ENCODE measurements around the gene SEMA3C.

The SEMA3C gene

GRCh38 chr7:80809545-80809944 lies 109.3 kb downstream of the SEMA3C start:
- no peaks in the 10 kb centered on the region for H3K36me3 ChIP-seq (ENCODE audit: insufficient read depth, low read length)

GRCh38 chr7:80807166-80807900 lies 111.5 kb downstream of the SEMA3C start:
- Histone ChIP-seq H2AFZ (ENCODE audit: low read depth, low read length) (no peak overlapping the region), H3K4me1 (ENCODE audit: insufficient read depth, low read length) (no peaks in the 10 kb centered on the region), H3K4me3 (ENCODE audit: low read length) (no peak overlapping the region), H3K9me3 (ENCODE audit: low read length) (no peaks in the 10 kb centered on the region), H3K27me3 (ENCODE audit: insufficient read depth, low read length) (no peaks in the 10 kb centered on the region), H3K36me3 (ENCODE audit: insufficient read depth, low read length) (no peaks in the 10 kb centered on the region)

More at GRCh38 chr7:80809545-80809944, 109.3 kb downstream of the SEMA3C start:
- no peaks in the 10 kb centered on the region for H3K9me3 ChIP-seq (ENCODE audit: low read length)
- H2AFZ ChIP-seq (ENCODE audit: low read depth, low read length): no peak overlapping the region
- H3K4me3 ChIP-seq (ENCODE audit: low read length): no peak overlapping the region
- H3K4me1 ChIP-seq (ENCODE audit: insufficient read depth, low read length): no peaks in the 10 kb centered on the region
- H3K27me3 ChIP-seq (ENCODE audit: insufficient read depth, low read length): no peaks in the 10 kb centered on the region

GRCh38 chr7:80806663-80807062 lies 112.2 kb downstream of the SEMA3C start:
- no peaks in the 10 kb centered on the region for H3K27me3 ChIP-seq (ENCODE audit: insufficient read depth, low read length)
- H3K4me3 ChIP-seq (ENCODE audit: low read length): no peak overlapping the region
- no peaks in the 10 kb centered on the region for H3K4me1 ChIP-seq (ENCODE audit: insufficient read depth, low read length)
- no peaks in the 10 kb centered on the region for H3K36me3 ChIP-seq (ENCODE audit: insufficient read depth, low read length)
- no peaks in the 10 kb centered on the region for H3K9me3 ChIP-seq (ENCODE audit: low read length)
- H2AFZ ChIP-seq (ENCODE audit: low read depth, low read length): no peak overlapping the region

DNA sequence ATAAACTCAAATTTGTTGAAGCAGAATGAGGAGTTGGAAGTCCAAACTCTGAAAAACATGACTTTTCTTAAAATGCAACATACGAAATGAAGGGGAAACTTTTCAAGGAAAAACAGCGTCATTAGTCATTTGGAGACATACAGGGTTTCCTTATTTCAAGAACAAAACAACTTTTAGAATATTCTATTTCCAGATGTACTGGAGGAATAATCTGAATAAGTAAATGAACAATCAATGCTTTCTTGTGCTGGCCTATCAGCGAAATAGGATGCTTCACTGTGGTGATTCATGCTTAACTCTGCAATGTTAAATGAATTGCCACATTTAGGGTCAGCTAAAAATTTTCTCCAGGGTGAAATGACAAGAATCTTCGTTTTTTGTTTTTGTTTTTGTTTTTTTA lies 114.3 kb downstream of the SEMA3C start:
- Histone ChIP-seq H2AFZ (ENCODE audit: low read depth, low read length) (no peak overlapping the region), H3K36me3 (ENCODE audit: insufficient read depth, low read length) (no peaks in the 10 kb centered on the region), H3K27me3 (ENCODE audit: insufficient read depth, low read length) (no peaks in the 10 kb centered on the region), H3K4me1 (ENCODE audit: insufficient read depth, low read length) (no peaks in the 10 kb centered on the region), H3K4me3 (ENCODE audit: low read length) (no peak overlapping the region), H3K9me3 (ENCODE audit: low read length) (no peaks in the 10 kb centered on the region)

DNA sequence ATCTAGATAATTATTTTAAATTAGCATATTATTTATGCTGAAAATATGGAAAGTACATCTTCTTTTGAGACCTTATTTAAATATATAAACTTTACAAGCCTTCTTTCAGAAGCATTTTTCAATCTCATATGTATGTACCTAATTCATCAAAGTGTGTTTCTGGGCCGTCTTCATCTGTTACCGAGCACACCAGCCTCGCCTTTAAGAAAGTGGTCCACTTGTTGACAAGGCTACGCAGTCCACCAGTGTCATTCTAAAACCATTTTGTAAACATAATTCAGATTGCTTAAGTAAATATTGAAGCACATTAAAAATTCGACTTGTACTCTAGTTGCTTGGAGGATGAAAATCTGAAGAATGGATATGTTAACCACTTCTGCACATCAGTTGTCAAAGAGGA lies 116.3 kb downstream of the SEMA3C start:
- H3K4me1 ChIP-seq (ENCODE audit: insufficient read depth, low read length): no peaks in the 10 kb centered on the region
- no peaks in the 10 kb centered on the region for H3K36me3 ChIP-seq (ENCODE audit: insufficient read depth, low read length)
- H2AFZ ChIP-seq (ENCODE audit: low read depth, low read length): no peak overlapping the region
- no peaks in the 10 kb centered on the region for H3K9me3 ChIP-seq (ENCODE audit: low read length)
- no peaks in the 10 kb centered on the region for H3K27me3 ChIP-seq (ENCODE audit: insufficient read depth, low read length)
- no peak overlapping the region for H3K4me3 ChIP-seq (ENCODE audit: low read length)

GRCh38 chr7:80794631-80795573 lies 123.9 kb downstream of the SEMA3C start:
- no peaks in the 10 kb centered on the region for H3K36me3 ChIP-seq (ENCODE audit: insufficient read depth, low read length)
- H2AFZ ChIP-seq (ENCODE audit: low read depth, low read length): no peak overlapping the region
- no peak overlapping the region for H3K4me3 ChIP-seq (ENCODE audit: low read length)
- no peaks in the 10 kb centered on the region for H3K9me3 ChIP-seq (ENCODE audit: low read length)
- H3K27me3 ChIP-seq (ENCODE audit: insufficient read depth, low read length): no peaks in the 10 kb centered on the region
- H3K4me1 ChIP-seq (ENCODE audit: insufficient read depth, low read length): no peaks in the 10 kb centered on the region

DNA sequence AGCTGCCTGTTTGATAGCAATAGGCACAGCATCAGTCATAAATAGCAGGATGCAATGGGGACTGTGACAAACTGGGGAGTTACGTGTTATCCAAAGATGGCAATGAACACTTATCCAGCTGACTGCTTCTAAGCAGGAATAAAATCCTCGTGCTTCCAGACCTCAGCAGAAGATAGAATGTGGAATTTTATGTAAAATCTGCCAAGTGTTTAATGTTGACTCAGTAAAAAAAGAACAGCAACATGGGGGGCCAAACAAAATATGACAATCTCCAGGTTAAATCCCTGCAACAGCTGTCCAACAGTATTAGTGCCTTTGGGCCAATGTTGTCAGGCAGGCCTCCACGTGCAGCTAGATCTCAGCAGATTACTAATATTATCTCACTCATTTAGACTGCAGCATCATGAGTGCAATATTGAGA lies 127.3 kb downstream of the SEMA3C start:
- no peaks in the 10 kb centered on the region for H3K9me3 ChIP-seq (ENCODE audit: low read length)
- no peaks in the 10 kb centered on the region for H3K4me1 ChIP-seq (ENCODE audit: insufficient read depth, low read length)
- no peaks in the 10 kb centered on the region for H3K36me3 ChIP-seq (ENCODE audit: insufficient read depth, low read length)
- no peak overlapping the region for H3K4me3 ChIP-seq (ENCODE audit: low read length)
- no peak overlapping the region for H2AFZ ChIP-seq (ENCODE audit: low read depth, low read length)
- no peaks in the 10 kb centered on the region for H3K27me3 ChIP-seq (ENCODE audit: insufficient read depth, low read length)

- H3K4me1 ChIP-seq (ENCODE audit: insufficient read depth, low read length): no peaks in the 10 kb centered on the region
- no peak overlapping the region for H2AFZ ChIP-seq (ENCODE audit: low read depth, low read length)
- no peaks in the 10 kb centered on the region for H3K9me3 ChIP-seq (ENCODE audit: low read length)
- no peaks in the 10 kb centered on the region for H3K36me3 ChIP-seq (ENCODE audit: insufficient read depth, low read length)
- H3K4me3 ChIP-seq (ENCODE audit: low read length): no peak overlapping the region
- no peaks in the 10 kb centered on the region for H3K27me3 ChIP-seq (ENCODE audit: insufficient read depth, low read length)
Observed at GRCh38 chr7:80790877-80791276, 128.0 kb downstream of the SEMA3C start.

GRCh38 chr7:80787721-80788120 lies 131.1 kb downstream of the SEMA3C start:
- Histone ChIP-seq H3K4me1 (ENCODE audit: insufficient read depth, low read length) (peaks cover 10% of the 10 kb centered on the region), H3K9me3 (ENCODE audit: low read length) (no peaks in the 10 kb centered on the region), H3K36me3 (ENCODE audit: insufficient read depth, low read length) (no peaks in the 10 kb centered on the region), H3K4me3 (ENCODE audit: low read length) (no peak overlapping the region), H3K27me3 (ENCODE audit: insufficient read depth, low read length) (no peaks in the 10 kb centered on the region), H2AFZ (ENCODE audit: low read depth, low read length) (no peak overlapping the region)

- Histone ChIP-seq H3K4me1 (ENCODE audit: insufficient read depth, low read length) (peaks cover 25% of the 10 kb centered on the region), H3K4me3 (ENCODE audit: low read length) (no peak overlapping the region), H3K9me3 (ENCODE audit: low read length) (no peaks in the 10 kb centered on the region), H2AFZ (ENCODE audit: low read depth, low read length) (no peak overlapping the region), H3K36me3 (ENCODE audit: insufficient read depth, low read length) (no peaks in the 10 kb centered on the region), H3K27me3 (ENCODE audit: insufficient read depth, low read length) (no peaks in the 10 kb centered on the region)
Observed at GRCh38 chr7:80785961-80786536, 132.8 kb downstream of the SEMA3C start.

DNA sequence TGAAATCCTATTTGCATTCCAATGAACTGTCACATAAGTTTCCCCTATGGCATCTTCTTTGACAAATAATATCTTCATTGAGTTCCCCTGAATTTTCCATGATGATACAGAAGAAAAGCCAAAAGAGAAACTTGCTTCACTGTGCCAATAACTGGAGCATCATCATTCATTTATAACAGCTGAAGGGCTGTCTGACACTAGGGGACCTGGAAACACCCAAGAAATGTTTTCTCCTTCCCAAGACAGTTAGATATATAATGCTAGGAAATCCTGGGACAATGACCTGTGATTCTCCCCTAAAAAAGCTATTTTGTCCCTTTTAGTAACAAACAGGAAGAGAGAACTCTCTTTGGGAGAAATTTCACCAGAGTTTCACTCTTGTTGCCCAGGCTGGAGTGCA lies 133.6 kb downstream of the SEMA3C start:
- Histone ChIP-seq H3K27me3 (ENCODE audit: insufficient read depth, low read length) (no peaks in the 10 kb centered on the region), H3K4me1 (ENCODE audit: insufficient read depth, low read length) (peaks cover 33% of the 10 kb centered on the region), H3K36me3 (ENCODE audit: insufficient read depth, low read length) (no peaks in the 10 kb centered on the region), H2AFZ (ENCODE audit: low read depth, low read length) (no peak overlapping the region), H3K9me3 (ENCODE audit: low read length) (no peaks in the 10 kb centered on the region), H3K4me3 (ENCODE audit: low read length) (no peak overlapping the region)

DNA sequence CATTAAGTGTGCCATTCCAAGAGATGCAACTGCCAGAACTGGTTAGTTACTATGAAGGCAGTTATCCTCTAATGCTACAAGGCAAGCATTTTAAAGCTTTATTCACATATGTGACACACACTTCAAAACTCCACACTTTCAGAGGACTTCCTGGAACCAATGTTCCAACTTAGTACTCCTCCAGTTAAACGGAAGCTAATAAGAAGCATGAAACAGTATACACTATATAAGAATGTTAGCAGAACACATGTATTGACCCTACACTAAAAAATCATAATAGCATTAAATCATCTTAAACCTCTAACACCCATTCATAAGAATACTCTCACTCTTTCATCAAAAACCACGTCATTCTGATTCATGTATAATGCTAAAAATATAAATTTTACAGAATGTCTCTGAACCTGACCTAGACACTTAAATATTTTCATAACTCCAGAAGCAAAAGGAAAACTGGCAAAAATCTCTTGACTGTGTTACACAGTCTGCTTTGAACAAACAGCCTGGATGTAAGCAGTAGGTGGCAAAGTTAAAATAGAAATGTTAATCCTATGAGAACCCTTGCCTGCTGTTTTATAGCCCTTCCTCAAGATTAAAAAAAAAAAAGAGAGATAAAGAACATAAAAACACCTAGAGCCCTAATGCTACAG lies 135.0 kb downstream of the SEMA3C start:
- Histone ChIP-seq H3K4me3 (ENCODE audit: low read length) (no peak overlapping the region), H3K36me3 (ENCODE audit: insufficient read depth, low read length) (no peaks in the 10 kb centered on the region), H3K9me3 (ENCODE audit: low read length) (no peaks in the 10 kb centered on the region), H2AFZ (ENCODE audit: low read depth, low read length) (no peak overlapping the region), H3K4me1 (ENCODE audit: insufficient read depth, low read length) (peaks cover 34% of the 10 kb centered on the region), H3K27me3 (ENCODE audit: insufficient read depth, low read length) (no peaks in the 10 kb centered on the region)

Measured in neuron (in vitro differentiated cells).